HG02623 (cell line): ENCODE results near the gene CNPPD1.

Experiments
- ATAC-seq: cut with Tn5 transposase; IDR thresholded peaks from one replicate; pipeline ENCODE4 v1.9.1; 2021; ENCODE audit warnings: moderate library complexity; ENCODE audit not compliant: unreplicated experiment

Gene CNPPD1

DNA sequence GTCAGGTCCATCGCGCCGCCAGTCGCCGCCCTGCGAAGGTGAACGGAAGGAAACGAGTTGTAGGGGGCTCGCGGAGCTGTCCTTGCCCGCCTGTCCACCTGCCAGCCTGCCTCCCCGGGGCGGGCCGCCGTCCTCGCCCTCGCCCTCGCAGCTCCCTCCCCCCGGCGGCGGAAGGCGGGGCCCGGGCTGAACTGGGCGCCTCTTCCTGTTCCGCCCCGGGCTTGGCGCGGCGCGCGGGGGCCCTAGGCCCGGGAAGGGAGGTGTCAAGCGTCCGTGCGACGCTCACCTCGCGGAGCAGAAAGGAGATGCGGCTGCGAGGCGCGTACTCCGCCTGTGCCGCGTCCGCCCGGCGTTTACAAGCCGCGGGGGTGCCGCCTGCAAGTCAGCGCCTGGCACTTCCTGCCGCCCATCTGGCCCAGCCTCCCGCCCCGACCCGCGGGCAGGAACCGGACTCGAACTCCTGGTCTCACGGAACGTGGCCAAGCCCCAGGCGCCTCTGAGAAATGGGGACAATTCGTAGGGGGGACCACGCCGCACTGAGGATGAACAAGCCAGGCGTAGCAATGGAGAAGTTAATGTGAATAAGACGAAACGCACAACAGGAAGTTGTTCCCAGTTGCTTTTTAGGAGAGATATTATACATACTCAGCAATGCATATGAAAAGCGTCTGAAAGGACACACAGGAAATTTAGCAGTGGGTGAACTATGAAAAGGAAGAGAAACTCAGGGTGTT lies at the start of gene CNPPD1:
Gene CNPPD1, minus strand, starts transcription at position 108 of the 734 bp plus-strand sequence. Its CDS starts 97 bp downstream, at position 11.
- ATAC-seq, result peak; percentile 63

DNA sequence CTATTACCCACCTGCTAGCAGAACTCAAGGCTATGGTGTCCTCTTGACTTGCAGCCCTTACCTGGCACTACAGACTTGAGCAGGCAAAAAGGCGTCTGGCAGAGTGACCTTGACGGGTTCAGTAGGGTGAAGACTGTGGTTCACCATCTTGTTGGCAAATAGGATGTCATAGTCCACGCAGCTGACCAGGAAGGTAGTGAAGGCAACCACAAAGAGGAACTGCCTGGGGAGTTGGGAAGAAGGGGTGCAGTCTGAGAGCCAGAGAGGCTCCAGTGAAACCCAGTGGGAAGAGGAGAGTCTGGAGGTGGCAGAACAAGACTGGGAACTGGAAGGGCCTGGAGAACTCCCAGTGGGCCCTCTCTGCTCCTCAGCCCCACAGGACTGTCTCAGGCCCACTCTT lies 48.6 kb upstream of the CNPPD1 start:
- no peak for ATAC-seq

DNA sequence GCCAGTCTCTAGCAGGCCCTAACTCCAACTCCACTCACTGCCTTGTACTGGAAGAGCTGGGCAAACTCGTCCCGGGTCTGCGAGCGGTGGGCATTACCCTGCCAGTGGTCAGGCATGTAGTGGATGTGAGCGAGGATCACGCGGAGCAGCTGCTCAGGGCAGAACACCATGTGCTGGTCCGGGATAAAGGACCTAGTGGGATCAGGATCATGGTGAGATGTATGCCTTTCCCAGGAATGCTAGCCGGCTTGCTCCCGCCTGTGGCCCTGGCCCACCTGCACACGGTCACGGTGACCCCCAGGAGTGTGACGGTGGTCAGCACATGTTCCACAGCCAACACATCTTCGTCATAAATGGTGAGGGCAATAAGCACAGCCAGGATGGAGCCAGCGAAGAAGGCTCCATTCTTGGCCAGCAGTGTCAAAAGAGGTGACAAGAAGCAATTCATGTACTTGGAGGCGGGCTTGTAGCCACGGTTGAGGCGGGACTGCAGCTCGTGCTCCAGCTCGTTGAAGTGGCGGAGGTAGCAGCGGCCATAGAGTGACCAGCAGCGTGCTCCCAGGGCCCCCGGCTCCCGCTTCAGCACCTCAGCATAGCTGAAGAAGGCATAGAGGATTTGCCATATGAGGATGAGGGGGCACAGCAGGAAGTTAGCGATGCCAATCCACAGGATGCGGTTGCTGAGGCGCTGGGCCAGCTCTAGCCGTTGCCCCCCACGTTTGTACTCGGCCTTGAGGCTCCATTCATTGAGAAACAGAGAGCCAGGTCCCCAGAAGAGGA lies 47.3 kb upstream of the CNPPD1 start:
- ATAC-seq, result no peak

DNA sequence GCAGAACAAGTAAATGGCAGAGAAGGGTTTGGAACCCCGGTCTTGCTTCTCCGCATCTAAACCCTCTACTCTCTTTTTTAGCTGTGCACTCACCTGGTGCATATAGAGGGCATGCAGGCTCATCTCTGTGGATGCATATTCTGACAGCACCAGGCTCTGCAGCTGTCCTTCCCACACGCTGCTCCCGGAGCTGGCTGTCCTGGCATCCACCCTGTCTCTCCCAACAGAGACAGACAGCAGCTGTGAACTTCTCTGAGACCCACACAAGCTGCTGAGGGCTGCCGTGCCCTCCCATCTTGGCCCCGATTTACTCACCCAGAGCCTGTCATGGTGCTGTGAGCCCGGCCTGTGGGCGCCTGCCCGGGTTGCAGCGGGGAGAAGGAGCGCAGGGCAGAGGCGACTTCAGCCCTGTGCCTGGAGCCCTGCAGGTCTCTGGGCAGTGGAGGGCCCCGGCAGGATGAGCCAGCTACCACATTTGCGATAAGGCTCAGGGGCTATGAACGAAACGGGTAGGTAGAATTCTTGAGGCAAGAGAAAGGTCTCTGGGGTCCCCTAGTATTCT lies 45.3 kb upstream of the CNPPD1 start:
- no peak for ATAC-seq

DNA sequence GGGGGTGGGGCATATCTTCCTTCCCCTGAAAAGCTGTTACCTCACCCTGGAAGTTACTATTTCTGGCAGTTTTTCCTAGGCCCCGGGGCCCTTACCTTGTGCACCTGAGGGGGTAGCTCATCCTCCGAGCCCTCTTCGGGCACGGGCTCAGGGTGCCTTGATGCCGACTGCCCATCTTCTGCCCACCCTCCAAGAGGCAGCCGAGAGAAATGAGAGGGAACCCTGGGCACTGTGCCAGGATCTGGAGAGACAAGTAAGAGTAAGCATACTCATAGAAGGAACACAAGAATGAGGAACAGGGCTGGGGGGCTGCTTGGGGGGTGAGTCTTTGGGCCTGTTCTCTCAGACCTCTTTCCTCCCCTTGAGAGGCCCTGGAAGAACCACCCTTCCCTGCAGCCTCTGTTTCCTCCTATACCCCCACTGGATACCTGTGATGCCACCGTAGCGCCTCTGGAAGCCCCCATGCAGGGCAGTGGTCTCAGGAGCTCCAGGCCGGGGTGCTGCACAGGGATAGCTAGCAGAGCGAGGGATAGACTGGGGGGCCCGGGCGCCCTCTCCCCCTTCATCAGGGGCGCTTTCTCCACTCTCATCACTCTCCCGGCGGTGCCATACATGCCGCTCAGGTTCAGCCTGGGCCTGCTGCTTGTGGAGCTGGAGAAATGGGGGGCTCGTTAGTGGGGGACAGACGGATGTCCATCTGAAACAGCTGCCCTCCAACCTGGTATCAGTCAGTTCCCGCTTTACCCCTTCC lies 44.1 kb upstream of the CNPPD1 start:
- ATAC-seq, result no peak

DNA sequence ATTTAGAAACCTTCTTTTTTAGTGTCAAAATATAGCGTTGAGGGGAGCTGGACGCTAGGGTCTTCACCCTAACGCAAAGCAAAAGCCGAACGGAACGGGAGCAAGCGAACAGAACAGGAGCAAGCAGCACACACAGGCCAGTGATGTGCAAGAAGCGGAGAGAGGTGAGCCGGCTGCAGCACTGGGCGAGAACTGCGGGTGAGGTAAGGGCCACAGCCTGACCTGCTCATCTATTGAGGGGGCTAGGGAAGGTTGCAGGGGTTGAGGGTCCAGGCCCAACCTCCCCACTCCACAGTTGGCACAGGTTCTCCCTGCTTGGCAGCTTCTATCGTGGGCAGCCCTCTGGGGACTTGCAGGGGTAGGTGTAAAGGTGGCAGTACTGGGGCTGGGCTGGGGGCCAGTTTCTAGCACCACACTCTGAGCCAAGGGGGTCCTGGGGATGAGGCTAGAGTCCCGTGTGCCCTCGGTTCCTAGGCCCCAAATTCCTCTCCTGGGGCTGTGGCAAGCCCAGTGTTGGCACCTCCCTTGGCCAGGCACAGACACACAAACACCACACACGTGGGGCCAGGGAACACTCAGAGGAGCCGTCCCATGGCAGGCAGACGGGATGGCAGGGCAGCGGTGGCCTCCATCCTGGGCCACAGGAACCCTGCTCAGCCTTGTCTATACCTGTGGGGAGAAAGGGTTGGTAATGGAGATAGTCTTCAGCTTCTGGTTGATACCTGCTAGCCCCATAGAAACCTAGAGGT lies 43.2 kb upstream of the CNPPD1 start:
- no peak for ATAC-seq

DNA sequence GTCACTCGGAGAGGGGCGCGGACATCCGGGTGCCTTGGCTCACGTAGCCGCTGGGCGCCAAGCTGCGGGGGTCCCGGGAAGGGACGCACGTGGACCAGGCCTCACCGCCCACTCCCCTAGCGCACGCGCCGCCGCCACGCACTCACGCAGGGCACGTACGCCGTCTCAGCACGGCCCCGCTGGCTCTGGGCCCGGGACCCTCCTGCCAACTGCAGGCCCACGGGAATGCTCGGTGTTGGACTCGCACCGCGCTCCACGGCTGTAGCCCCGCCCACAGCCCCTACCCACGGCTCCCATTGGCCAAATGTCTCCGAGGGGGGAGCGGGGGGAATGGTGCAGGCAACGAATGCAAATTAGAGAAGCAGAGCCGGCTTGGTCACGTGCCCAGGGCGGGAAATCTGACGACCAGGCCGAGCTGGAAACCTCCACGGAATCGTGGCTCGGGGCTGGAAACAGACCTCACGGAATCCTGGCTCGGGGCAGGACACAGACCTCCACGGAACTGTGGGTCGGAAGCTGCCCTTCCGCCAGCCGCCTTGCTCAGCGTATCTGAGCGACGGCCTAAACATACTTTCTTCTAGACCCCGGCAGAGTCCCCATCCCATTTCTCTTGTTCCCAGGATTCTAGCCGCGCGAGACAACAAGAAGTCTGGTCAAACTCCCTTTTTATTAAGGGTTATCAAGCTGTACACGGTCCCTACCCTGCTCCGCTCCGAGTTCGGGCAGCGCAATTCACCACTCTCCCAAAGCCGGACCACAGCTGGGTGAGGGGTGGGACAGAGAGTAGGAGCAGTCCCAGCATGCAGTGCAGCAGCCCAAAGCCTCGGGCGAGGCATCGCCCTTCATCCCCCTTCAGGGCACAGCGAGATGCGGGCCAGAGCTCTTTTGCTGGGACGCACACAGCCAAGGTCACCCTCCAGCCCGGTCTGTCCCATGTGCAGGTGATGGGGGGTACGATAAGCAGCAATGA lies 42.3 kb upstream of the CNPPD1 start, which contains the start of gene ABCB6:
Gene ABCB6, minus strand, starts transcription at position 227 of the 970 bp plus-strand sequence. CDS start 285 bp downstream, outside the sequence.
- ATAC-seq, result peak; percentile 72

DNA sequence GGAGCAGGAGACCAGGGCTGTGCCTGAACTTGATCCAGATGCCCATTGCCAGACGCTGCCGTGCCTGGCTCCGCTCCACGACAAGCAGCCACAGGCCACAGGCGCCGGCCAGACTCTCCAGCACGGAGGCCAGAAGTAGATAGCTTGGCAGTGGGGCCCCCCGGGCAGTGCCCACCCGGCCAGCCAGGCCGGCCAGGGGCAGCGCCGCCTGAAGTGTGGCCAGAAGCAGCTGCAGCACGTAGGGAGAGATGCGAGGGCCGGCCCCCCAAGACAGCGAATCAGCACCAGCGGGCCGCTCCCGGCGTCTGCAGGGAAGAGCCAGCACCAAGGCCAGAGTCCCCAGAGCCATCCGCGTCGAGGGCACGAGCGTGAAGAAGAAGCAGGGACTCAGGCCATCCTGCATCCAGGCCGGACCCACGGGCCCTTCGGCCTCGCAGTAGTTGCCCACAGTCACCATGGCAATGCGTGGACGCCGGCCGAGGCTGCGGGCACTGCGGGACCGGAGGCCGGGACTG lies 41.5 kb upstream of the CNPPD1 start:
- ATAC-seq, result peak; percentile 18

DNA sequence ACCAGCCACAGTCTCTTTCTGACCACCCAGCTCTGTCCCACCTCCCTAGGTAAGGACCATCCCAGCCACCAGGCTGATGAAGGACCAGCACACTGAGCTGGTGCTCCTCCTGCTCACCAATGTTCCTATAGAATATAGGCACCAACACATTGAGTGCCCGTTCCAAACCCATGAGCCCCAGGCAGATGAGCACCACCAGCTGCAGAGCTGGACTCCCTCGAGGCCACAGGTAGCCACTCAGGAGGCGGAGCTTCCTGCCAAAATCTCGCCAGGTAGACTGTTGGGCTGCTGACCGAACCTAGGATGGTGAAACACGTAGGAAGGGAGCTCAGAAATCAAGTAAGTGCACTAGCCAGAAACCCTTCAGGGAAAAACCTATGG lies 39.8 kb upstream of the CNPPD1 start:
- no peak for ATAC-seq

DNA sequence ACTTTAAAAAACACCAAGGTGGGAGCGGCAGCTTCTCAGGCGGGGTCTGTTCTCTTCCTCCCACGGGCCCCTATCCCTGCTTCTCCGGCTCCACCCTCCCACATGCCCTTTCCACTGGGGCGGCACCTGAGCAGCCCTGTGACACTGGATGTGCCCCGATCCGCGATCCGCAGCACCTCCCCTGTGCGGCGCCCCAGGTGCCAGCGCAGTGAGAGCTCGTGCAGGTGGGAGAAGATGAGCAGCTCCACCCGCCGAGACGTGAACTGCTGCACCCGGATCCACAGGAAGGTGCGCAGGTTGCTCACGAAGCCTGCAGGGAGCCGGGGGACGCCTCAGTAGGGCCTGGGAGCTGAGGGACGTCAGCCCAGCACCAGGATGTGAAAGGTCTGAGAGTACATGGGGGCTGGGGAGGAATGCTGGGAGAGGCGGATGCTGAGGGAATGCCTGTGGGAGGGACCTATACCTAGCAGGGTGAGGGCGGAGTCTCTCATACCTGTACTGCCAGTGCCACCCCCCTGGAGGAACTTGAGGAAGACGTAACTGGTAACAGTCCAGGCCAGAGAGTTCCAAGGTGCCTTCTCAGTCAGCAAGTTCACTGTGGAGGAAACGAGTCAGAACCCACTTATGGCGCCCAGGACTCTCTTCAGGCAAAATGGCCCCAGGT lies 39.3 kb upstream of the CNPPD1 start:
- no peak for ATAC-seq

DNA sequence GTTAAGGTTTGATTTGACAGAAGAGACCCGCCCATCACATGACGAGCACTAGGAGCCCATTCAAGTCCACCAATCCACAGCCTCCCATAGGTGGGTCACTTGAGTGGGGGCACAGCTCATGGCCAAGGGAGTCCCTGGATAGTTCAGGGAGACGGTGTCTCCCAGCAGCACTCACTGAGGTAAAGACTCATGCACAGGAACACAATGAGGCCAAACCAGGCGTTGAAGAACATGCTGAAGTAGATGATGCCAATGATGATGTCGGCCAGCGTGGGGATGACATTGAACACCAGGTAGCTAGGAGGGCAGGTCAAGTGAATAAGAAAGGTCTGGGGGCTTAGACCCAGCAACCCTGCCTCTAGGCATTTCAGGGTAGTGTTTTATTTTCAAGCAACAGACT lies 38.1 kb upstream of the CNPPD1 start:
- ATAC-seq, result no peak

DNA sequence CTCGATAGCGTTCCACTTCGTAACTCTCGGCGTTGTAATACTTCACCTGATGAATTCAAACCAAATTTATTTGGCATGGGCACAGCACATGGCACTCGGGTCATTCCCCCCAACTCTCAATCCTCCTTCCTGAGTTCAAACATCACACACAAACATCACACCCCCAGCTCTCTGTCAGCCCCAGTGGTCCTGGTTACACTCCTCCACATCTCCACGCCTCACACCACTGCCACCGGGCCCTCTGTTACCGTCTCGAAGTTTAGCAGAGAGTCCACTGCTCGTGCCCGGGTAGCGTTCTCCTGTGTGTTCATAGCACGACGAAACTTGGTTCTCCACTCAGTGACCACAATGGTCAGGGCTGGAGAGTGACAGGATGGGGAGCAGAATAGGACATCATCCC lies 37.4 kb upstream of the CNPPD1 start:
- no peak for ATAC-seq

DNA sequence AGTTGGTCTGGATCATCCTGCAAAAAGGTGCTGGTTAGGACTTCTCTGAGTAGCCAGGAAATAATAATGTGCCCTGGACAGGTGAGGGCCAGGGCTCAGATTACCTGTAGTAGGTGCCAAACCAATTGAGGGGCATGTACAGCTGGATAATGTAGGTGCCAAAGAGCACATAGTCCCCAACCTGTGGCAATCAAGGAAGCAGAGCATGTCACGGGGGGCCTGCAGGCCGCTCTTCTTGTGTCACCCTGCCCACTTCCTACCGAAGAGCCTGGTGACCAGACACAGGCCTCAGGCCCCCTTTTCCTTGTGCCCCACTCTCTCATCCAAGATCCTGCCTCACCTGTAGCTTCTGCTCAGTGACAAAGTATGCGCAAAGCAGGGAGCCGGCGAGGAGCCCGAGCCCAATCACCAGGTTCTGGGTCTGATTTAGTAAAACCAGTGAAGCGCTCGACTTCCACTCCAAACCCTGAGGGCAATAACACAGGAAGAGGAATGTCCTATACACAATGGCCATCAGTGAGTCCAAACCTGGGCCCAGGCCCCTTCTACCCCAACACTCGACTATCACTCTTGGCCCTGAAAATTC lies 36.9 kb upstream of the CNPPD1 start:
- no peak for ATAC-seq

DNA sequence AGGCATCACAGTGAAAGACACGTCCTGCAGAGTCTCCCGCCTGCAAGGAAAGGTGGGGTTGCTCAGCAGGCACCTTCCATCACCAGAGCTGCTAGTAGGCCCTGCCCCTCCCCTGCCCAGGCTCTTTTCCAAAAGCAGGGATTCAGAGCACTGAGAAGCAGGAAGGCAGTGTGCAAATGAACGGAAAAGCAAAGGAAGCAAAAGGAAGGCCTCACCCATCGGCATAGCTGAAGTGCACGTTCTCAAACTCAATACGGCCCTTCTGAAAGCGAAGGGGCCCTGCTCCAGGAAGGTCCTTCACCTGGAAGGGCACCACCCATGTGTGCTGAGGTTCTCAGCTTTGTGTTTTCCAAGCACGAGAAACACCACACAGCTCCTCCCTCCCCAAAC lies 36.3 kb upstream of the CNPPD1 start:
- no peak for ATAC-seq

DNA sequence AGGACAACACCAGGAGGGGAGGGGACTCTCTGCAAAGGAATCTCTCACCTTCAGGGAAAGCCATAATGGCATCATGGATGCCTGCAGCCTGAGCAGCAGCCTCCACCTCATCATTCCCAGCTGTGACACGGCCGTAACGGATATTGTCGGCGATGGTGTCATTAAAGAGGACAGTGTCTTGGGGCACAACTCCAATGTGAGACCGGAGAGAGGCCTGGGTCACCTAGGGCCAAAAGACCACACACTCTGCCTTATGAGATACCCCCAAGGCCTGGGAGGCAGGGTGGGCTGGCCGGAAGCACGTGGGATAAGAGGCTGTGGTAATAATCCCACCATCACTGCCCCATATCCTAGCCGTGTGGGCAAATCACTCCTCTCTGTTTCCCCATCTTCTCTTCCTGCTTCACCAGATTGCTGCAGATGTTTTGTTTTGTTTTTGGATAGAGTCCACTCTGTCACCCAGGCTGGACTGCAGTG lies 34.2 kb upstream of the CNPPD1 start:
- no peak for ATAC-seq

DNA sequence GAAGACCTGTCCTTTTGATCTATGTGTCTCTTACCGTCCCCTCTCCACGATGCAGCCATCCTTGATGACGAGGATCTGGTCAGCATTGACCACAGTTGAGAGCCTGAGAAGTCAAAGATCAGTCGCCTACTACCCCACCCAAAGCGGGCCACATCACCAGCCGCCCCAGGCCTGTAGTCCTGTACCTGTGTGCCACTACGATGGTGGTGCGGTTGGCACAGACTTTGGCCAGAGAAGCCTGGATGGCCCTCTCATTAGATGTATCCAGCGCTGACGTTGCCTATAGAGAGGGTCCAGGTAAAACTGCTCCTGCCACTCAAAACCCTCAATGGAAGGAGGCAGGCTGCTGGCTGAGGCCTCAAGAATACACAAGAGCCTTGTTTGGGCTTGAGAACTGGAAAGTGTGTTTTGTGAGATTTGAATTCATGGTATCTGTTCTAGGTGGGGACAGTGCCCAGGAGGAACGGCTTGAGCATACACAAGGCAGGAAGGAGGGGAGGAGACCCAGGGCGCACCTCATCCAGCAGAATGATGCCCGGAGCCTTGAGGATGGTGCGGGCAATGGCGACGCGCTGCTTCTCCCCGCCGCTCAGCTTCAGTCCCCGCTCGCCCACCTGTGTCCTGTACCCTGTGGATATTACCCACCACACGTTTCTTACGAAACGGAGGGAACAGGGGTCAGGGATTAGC lies 33.6 kb upstream of the CNPPD1 start:
- no peak for ATAC-seq
